ENCODE data around the gene MCTP1.

MCTP1 gene

GRCh38 chr5:95261437-95262175, 23.3 kb downstream of the MCTP1 start:
- Histone ChIP-seq H3K4me3 (no peak overlapping the region), H3K9me3 (ENCODE audit: low read depth, low read length) (no peaks in the 10 kb centered on the region), H3K9ac (ENCODE audit: insufficient read length) (no peak overlapping the region), H3K36me3 (ENCODE audit: insufficient read depth, low read length) (no peaks in the 10 kb centered on the region), H3K27ac (no peak overlapping the region)
- DNase-seq (ENCODE audit: low read depth, low spot score): peak; percentile 28
- TF ChIP-seq POLR2AphosphoS5 (IDR thresholded peaks at IDR 0.05; ENCODE audit: borderline replicate concordance, low read depth, low read length) (no peak), EZH2 (IDR thresholded peaks at IDR 0.05) (no peak), FOXP2 (optimal IDR thresholded peaks at IDR 0.05; ENCODE audit: control extremely low read depth, extremely low read length, insufficient read depth) (no peak)

- no peak for TF ChIP-seq FOXP2 (optimal IDR thresholded peaks at IDR 0.05; ENCODE audit: control extremely low read depth, extremely low read length, insufficient read depth)
- TF ChIP-seq POLR2AphosphoS5 (IDR thresholded peaks at IDR 0.05; ENCODE audit: borderline replicate concordance, low read depth, low read length): no peak
- no peak for TF ChIP-seq EZH2 (IDR thresholded peaks at IDR 0.05)
- Histone ChIP-seq H3K36me3 (ENCODE audit: insufficient read depth, low read length) (no peaks in the 10 kb centered on the region), H3K4me3 (no peak overlapping the region), H3K9ac (ENCODE audit: insufficient read length) (no peak overlapping the region), H3K9me3 (ENCODE audit: low read depth, low read length) (no peaks in the 10 kb centered on the region), H3K27ac (no peak overlapping the region)
- no peak for DNase-seq (ENCODE audit: low read depth, low spot score)
Measured at GRCh38 chr5:95256991-95257390, 27.9 kb downstream of the MCTP1 start.

GRCh38 chr5:95256446-95256845, 28.4 kb downstream of the MCTP1 start:
- Histone ChIP-seq H3K36me3 (ENCODE audit: insufficient read depth, low read length) (no peaks in the 10 kb centered on the region), H3K9ac (ENCODE audit: insufficient read length) (no peak overlapping the region), H3K27ac (no peak overlapping the region), H3K4me3 (no peak overlapping the region), H3K9me3 (ENCODE audit: low read depth, low read length) (no peaks in the 10 kb centered on the region)
- TF ChIP-seq EZH2 (IDR thresholded peaks at IDR 0.05) (no peak), POLR2AphosphoS5 (IDR thresholded peaks at IDR 0.05; ENCODE audit: borderline replicate concordance, low read depth, low read length) (no peak), FOXP2 (optimal IDR thresholded peaks at IDR 0.05; ENCODE audit: control extremely low read depth, extremely low read length, insufficient read depth) (no peak)
- DNase-seq (ENCODE audit: low read depth, low spot score): no peak

GRCh38 chr5:95252801-95253200, 32.1 kb downstream of the MCTP1 start:
- no peaks in the 10 kb centered on the region for H3K9me3 ChIP-seq (ENCODE audit: low read depth, low read length)
- TF ChIP-seq POLR2AphosphoS5 (IDR thresholded peaks at IDR 0.05; ENCODE audit: borderline replicate concordance, low read depth, low read length): no peak
- no peak for TF ChIP-seq EZH2 (IDR thresholded peaks at IDR 0.05)
- TF ChIP-seq FOXP2 (optimal IDR thresholded peaks at IDR 0.05; ENCODE audit: control extremely low read depth, extremely low read length, insufficient read depth): no peak
- no peak for DNase-seq (ENCODE audit: low read depth, low spot score)
- H3K36me3 ChIP-seq (ENCODE audit: insufficient read depth, low read length): no peaks in the 10 kb centered on the region
- no peak overlapping the region for H3K4me3 ChIP-seq
- no peak overlapping the region for H3K27ac ChIP-seq
- H3K9ac ChIP-seq (ENCODE audit: insufficient read length): no peak overlapping the region

- H3K27ac ChIP-seq: no peak overlapping the region
- TF ChIP-seq FOXP2 (optimal IDR thresholded peaks at IDR 0.05; ENCODE audit: control extremely low read depth, extremely low read length, insufficient read depth): no peak
- TF ChIP-seq POLR2AphosphoS5 (IDR thresholded peaks at IDR 0.05; ENCODE audit: borderline replicate concordance, low read depth, low read length): no peak
- TF ChIP-seq EZH2 (IDR thresholded peaks at IDR 0.05): no peak
- DNase-seq (ENCODE audit: low read depth, low spot score): no peak
Measured at GRCh38 chr5:95251185-95251584, 33.7 kb downstream of the MCTP1 start.

GRCh38 chr5:95244479-95244878, 40.4 kb downstream of the MCTP1 start:
- Histone ChIP-seq H3K4me3 (no peak overlapping the region), H3K9me3 (ENCODE audit: low read depth, low read length) (no peaks in the 10 kb centered on the region), H3K27ac (no peak overlapping the region), H3K36me3 (ENCODE audit: insufficient read depth, low read length) (no peaks in the 10 kb centered on the region), H3K9ac (ENCODE audit: insufficient read length) (no peak overlapping the region)
- no peak for TF ChIP-seq POLR2AphosphoS5 (IDR thresholded peaks at IDR 0.05; ENCODE audit: borderline replicate concordance, low read depth, low read length)
- no peak for TF ChIP-seq FOXP2 (optimal IDR thresholded peaks at IDR 0.05; ENCODE audit: control extremely low read depth, extremely low read length, insufficient read depth)
- no peak for TF ChIP-seq EZH2 (IDR thresholded peaks at IDR 0.05)
- DNase-seq (ENCODE audit: low read depth, low spot score): no peak

More at GRCh38 chr5:95251185-95251584, 33.7 kb downstream of the MCTP1 start:
- H3K9ac ChIP-seq (ENCODE audit: insufficient read length): no peak overlapping the region
- H3K9me3 ChIP-seq (ENCODE audit: low read depth, low read length): no peaks in the 10 kb centered on the region
- no peaks in the 10 kb centered on the region for H3K36me3 ChIP-seq (ENCODE audit: insufficient read depth, low read length)
- no peak overlapping the region for H3K4me3 ChIP-seq

- Histone ChIP-seq H3K36me3 (ENCODE audit: insufficient read depth, low read length) (no peaks in the 10 kb centered on the region), H3K27ac (no peak overlapping the region), H3K9ac (ENCODE audit: insufficient read length) (no peak overlapping the region), H3K4me3 (no peak overlapping the region), H3K9me3 (ENCODE audit: low read depth, low read length) (no peaks in the 10 kb centered on the region)
- TF ChIP-seq POLR2AphosphoS5 (IDR thresholded peaks at IDR 0.05; ENCODE audit: borderline replicate concordance, low read depth, low read length): no peak
- no peak for TF ChIP-seq FOXP2 (optimal IDR thresholded peaks at IDR 0.05; ENCODE audit: control extremely low read depth, extremely low read length, insufficient read depth)
- no peak for TF ChIP-seq EZH2 (IDR thresholded peaks at IDR 0.05)
- no peak for DNase-seq (ENCODE audit: low read depth, low spot score)
Measured at GRCh38 chr5:95241635-95242034, 43.3 kb downstream of the MCTP1 start.

GRCh38 chr5:95241161-95241560, 43.7 kb downstream of the MCTP1 start:
- H3K9me3 ChIP-seq (ENCODE audit: low read depth, low read length): no peaks in the 10 kb centered on the region
- TF ChIP-seq EZH2 (IDR thresholded peaks at IDR 0.05): no peak
- TF ChIP-seq POLR2AphosphoS5 (IDR thresholded peaks at IDR 0.05; ENCODE audit: borderline replicate concordance, low read depth, low read length): no peak
- no peak for TF ChIP-seq FOXP2 (optimal IDR thresholded peaks at IDR 0.05; ENCODE audit: control extremely low read depth, extremely low read length, insufficient read depth)
- H3K36me3 ChIP-seq (ENCODE audit: insufficient read depth, low read length): no peaks in the 10 kb centered on the region
- no peak overlapping the region for H3K9ac ChIP-seq (ENCODE audit: insufficient read length)
- no peak overlapping the region for H3K4me3 ChIP-seq
- no peak overlapping the region for H3K27ac ChIP-seq
- no peak for DNase-seq (ENCODE audit: low read depth, low spot score)
